Stomach (tissue), 4 donors: ENCODE results near the gene SYNCRIP.

Source experiments
- EP300 ChIP-seq: sonication (generic); formaldehyde crosslinking; IDR thresholded peaks from one replicate; pipeline ENCODE4 v1.6.1; 2017; ENCODE audit warnings: antibody characterized with exemption
- POLR2A ChIP-seq, 4 donors: fragments of 450-650 bp; IDR thresholded peaks; one replicate each; pipeline ENCODE4 v1.6.1; 2016; ENCODE audit warnings: antibody characterized with exemption in 4 of 4, control low read depth in 2 of 4, mild to moderate bottlenecking in 1 of 4, moderate library complexity in 1 of 4
- POLR2AphosphoS5 ChIP-seq, 3 donors: sonication (generic); formaldehyde crosslinking; IDR thresholded peaks; one replicate each; pipeline ENCODE4 v1.6.1; 2016; ENCODE audit warnings: antibody characterized with exemption in 3 of 3
- TF ChIP-seq, protein P1 (sequence below), 7 experiments: fragments of 450-650 bp in 4 of 7; fragments of 200-600 bp in 3 of 7; sonication (generic) in 3 of 7; IDR thresholded peaks; one replicate each; pipeline ENCODE4 v1.5.1; 2016 to 2019; ENCODE audit warnings: antibody characterized with exemption in 7 of 7, control low read depth in 2 of 7, mild to moderate bottlenecking in 1 of 7

DNA sequence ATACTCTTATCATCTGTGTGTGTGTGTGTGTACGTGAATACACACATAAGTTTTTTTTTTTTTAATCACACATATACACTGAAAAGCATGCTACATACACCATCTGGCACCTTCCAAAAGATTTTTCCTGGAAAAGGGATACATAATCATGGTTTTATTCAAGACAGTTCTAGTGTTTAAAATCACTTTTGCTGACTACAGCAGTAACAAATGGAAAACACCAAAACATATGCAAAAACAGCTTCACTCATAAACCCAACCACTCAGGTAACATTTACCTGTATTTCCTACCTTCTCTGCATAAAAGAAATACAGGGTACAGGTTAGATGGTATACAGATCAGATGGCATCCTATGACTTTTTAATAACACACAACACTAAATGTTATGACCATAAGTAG lies 51.5 kb downstream of the SYNCRIP start:
- TF ChIP-seq, protein P1, sequence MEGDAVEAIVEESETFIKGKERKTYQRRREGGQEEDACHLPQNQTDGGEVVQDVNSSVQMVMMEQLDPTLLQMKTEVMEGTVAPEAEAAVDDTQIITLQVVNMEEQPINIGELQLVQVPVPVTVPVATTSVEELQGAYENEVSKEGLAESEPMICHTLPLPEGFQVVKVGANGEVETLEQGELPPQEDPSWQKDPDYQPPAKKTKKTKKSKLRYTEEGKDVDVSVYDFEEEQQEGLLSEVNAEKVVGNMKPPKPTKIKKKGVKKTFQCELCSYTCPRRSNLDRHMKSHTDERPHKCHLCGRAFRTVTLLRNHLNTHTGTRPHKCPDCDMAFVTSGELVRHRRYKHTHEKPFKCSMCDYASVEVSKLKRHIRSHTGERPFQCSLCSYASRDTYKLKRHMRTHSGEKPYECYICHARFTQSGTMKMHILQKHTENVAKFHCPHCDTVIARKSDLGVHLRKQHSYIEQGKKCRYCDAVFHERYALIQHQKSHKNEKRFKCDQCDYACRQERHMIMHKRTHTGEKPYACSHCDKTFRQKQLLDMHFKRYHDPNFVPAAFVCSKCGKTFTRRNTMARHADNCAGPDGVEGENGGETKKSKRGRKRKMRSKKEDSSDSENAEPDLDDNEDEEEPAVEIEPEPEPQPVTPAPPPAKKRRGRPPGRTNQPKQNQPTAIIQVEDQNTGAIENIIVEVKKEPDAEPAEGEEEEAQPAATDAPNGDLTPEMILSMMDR (IDR thresholded peaks at IDR 0.05) = no peak
- TF ChIP-seq POLR2A (IDR thresholded peaks at IDR 0.05) (no peak), POLR2AphosphoS5 (IDR thresholded peaks at IDR 0.05) (no peak), EP300 (no peak)
